Endodermal cell (in vitro differentiated cells): ENCODE results near the gene IRX5. TPM values are rescaled to one million over a fixed set of nuclear protein-coding genes. Genes with fewer than 3 reads are reported as not detected.

Experiments
- DNase-seq: peaks from one replicate; pipeline ENCODE4 v3.0.0-alpha.2; 2017
- H3K27ac ChIP-seq: 2 replicates; pipeline ENCODE4 v1.5.1; 2013; ENCODE audit warnings: mild to moderate bottlenecking, low read depth, low read length, moderate library complexity
- H3K27me3 ChIP-seq: 2 replicates; pipeline ENCODE4 v1.6.1; 2013; ENCODE audit warnings: mild to moderate bottlenecking, low read length, moderate library complexity; ENCODE audit not compliant: insufficient read depth, control insufficient read depth, poor library complexity, severe bottlenecking
- H3K36me3 ChIP-seq: 2 replicates; pipeline ENCODE4 v1.7.0; 2013; ENCODE audit warnings: mild to moderate bottlenecking, low read length, moderate library complexity; ENCODE audit not compliant: control insufficient read depth, insufficient read depth
- H3K4me1 ChIP-seq: one replicate; pipeline ENCODE4 v1.7.0; 2013; ENCODE audit warnings: low read length; ENCODE audit not compliant: control insufficient read depth, insufficient read depth
- H3K4me3 ChIP-seq: 2 replicates; pipeline ENCODE4 v1.5.1; 2013; ENCODE audit warnings: mild to moderate bottlenecking, low read length, moderate library complexity
- H3K9ac ChIP-seq: 2 replicates; pipeline ENCODE4 v1.6.1; 2013; ENCODE audit warnings: mild to moderate bottlenecking, low read length, moderate library complexity; ENCODE audit not compliant: poor library complexity, severe bottlenecking; ENCODE audit errors: extremely low read depth
- H3K9me3 ChIP-seq: 2 replicates; pipeline ENCODE4 v1.6.1; 2013; ENCODE audit warnings: mild to moderate bottlenecking, low read length, moderate library complexity; ENCODE audit not compliant: control insufficient read depth
- H3K27ac Mint-ChIP-seq: 2 replicates; pipeline ENCODE4 v1.8.0; 2020; ENCODE audit warnings: mixed read lengths
- H3K27me3 Mint-ChIP-seq: 2 replicates; pipeline ENCODE4 v1.8.0; 2021; ENCODE audit warnings: mild to moderate bottlenecking, mixed read lengths; ENCODE audit not compliant: insufficient read depth
- H3K36me3 Mint-ChIP-seq: 2 replicates; pipeline ENCODE4 v1.8.0; 2020; ENCODE audit warnings: low read depth, mixed read lengths
- H3K4me1 Mint-ChIP-seq: 2 replicates; pipeline ENCODE4 v1.8.0; 2020; ENCODE audit warnings: mixed read lengths
- H3K4me3 Mint-ChIP-seq: 2 replicates; pipeline ENCODE4 v1.8.0; 2020; ENCODE audit warnings: mild to moderate bottlenecking, moderate library complexity, mixed read lengths
- H3K9me3 Mint-ChIP-seq: 2 replicates; pipeline ENCODE4 v1.8.0; 2020; ENCODE audit warnings: mild to moderate bottlenecking, mixed read lengths
- CTCF ChIP-seq: fragments of 200-600 bp; sonication (generic); conservative IDR thresholded peaks from 2 replicates; pipeline ENCODE4 v1.5.0; 2021; ENCODE audit warnings: antibody characterized with exemption, mild to moderate bottlenecking
- WGBS, 2 experiments: methylation state at CpG; one replicate each; pipeline versions ENCODE4 v1.1.5 to v1.1.7; 2013; ENCODE audit warnings: missing lambda C conversion rate in 2 of 2, mixed read lengths in 1 of 2; ENCODE audit not compliant: insufficient coverage in 1 of 2, insufficient read length in 1 of 2; 5-methylcytosine and 5-hydroxymethylcytosine counted together
- total RNA-seq, 2 donors: library from RNA; stranded (reverse); fragmentation: NEBNext Ultra II Directional in 1 of 2; extraction: Animal tissue kit (Norgen Biotek cat#: 25700) in 1 of 2; gene quantifications; 2 replicates in 1 of 2; 3 replicates in 1 of 2; pipeline ENCODE4 v1.2.1, GENCODE V29; 2021

Gene IRX5
- total RNA-seq, 2 donors from 2014 or later: 1.6 to 2.6 TPM

GRCh38 chr16:54886078-54886477 lies 44.6 kb upstream of the IRX5 start:
- H3K36me3 Mint-ChIP-seq: no peaks in the 10 kb centered on the region
- H3K9ac ChIP-seq: no peak overlapping the region
- no peak for DNase-seq
- H3K4me1 Mint-ChIP-seq: no peaks in the 10 kb centered on the region
- WGBS, 2 experiments: 75 to 92% methylated on average over 1 of the region's 2 CpGs
- no peaks in the 10 kb centered on the region for H3K4me1 ChIP-seq
- H3K27ac Mint-ChIP-seq: no peak overlapping the region
- no peak overlapping the region for H3K4me3 Mint-ChIP-seq
- H3K9me3 ChIP-seq: no peaks in the 10 kb centered on the region
- no peaks in the 10 kb centered on the region for H3K27me3 Mint-ChIP-seq
- H3K27ac ChIP-seq: no peak overlapping the region
- no peaks in the 10 kb centered on the region for H3K36me3 ChIP-seq
- H3K9me3 Mint-ChIP-seq: peaks cover 10% of the 10 kb centered on the region
- H3K27me3 ChIP-seq: no peaks in the 10 kb centered on the region
- no peak for TF ChIP-seq CTCF
- no peak overlapping the region for H3K4me3 ChIP-seq

GRCh38 chr16:54890381-54890780 lies 40.3 kb upstream of the IRX5 start:
- Histone ChIP-seq H3K4me3 (no peak overlapping the region), H3K27ac (no peak overlapping the region), H3K9me3 (no peaks in the 10 kb centered on the region), H3K27me3 (no peaks in the 10 kb centered on the region), H3K9ac (no peak overlapping the region), H3K36me3 (no peaks in the 10 kb centered on the region), H3K4me1 (no peaks in the 10 kb centered on the region)
- H3K4me1 Mint-ChIP-seq: no peaks in the 10 kb centered on the region
- WGBS, 2 experiments: 94 to 100% methylated on average over 1 to 4 of the region's 4 CpGs
- H3K27me3 Mint-ChIP-seq: no peaks in the 10 kb centered on the region
- no peak for DNase-seq
- H3K27ac Mint-ChIP-seq: no peak overlapping the region
- H3K9me3 Mint-ChIP-seq: peaks cover 8% of the 10 kb centered on the region
- no peak overlapping the region for H3K4me3 Mint-ChIP-seq
- TF ChIP-seq CTCF: no peak
- H3K36me3 Mint-ChIP-seq: no peaks in the 10 kb centered on the region

- Mint-ChIP-seq H3K27ac (no peak overlapping the region), H3K27me3 (no peaks in the 10 kb centered on the region), H3K9me3 (peaks cover 8% of the 10 kb centered on the region), H3K4me3 (no peak overlapping the region), H3K4me1 (no peaks in the 10 kb centered on the region), H3K36me3 (no peaks in the 10 kb centered on the region)
- Histone ChIP-seq H3K36me3 (no peaks in the 10 kb centered on the region), H3K27ac (no peak overlapping the region), H3K9me3 (no peaks in the 10 kb centered on the region), H3K4me3 (no peak overlapping the region), H3K9ac (no peak overlapping the region), H3K4me1 (no peaks in the 10 kb centered on the region), H3K27me3 (no peaks in the 10 kb centered on the region)
- WGBS, 2 experiments: 88 to 93% methylated on average over 3 to 4 of the region's 4 CpGs
- DNase-seq: no peak
- no peak for TF ChIP-seq CTCF
These were observed 39.3 kb upstream of the IRX5 start for GRCh38 chr16:54891346-54891745.
